C4-2B (cell line): ENCODE measurements around the gene SEBOX.

Experiments
- H3K27ac ChIP-seq: fragments of 450-650 bp; 2 replicates; pipeline ENCODE4 v1.5.1; 2017
- ZFX ChIP-seq: fragments of 450-650 bp; IDR thresholded peaks from 2 replicates; pipeline ENCODE4 v1.6.1; 2017
- TF ChIP-seq, protein P1 (sequence below): fragments of 450-650 bp; conservative IDR thresholded peaks from 2 replicates; pipeline ENCODE4 v1.5.1; 2017; ENCODE audit warnings: mild to moderate bottlenecking

SEBOX gene

GRCh38 chr17:28364665-28365363 is at the start of gene SEBOX:
TSS of gene SEBOX (minus strand) at chr17:28365199. CDS start at chr17:28365151, 48 bp downstream.
- no peak within 1 kb of the TSS for H3K27ac ChIP-seq
- TF ChIP-seq, protein P1, sequence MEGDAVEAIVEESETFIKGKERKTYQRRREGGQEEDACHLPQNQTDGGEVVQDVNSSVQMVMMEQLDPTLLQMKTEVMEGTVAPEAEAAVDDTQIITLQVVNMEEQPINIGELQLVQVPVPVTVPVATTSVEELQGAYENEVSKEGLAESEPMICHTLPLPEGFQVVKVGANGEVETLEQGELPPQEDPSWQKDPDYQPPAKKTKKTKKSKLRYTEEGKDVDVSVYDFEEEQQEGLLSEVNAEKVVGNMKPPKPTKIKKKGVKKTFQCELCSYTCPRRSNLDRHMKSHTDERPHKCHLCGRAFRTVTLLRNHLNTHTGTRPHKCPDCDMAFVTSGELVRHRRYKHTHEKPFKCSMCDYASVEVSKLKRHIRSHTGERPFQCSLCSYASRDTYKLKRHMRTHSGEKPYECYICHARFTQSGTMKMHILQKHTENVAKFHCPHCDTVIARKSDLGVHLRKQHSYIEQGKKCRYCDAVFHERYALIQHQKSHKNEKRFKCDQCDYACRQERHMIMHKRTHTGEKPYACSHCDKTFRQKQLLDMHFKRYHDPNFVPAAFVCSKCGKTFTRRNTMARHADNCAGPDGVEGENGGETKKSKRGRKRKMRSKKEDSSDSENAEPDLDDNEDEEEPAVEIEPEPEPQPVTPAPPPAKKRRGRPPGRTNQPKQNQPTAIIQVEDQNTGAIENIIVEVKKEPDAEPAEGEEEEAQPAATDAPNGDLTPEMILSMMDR: no peak
- no peak for TF ChIP-seq ZFX

- TF ChIP-seq, protein P1: peak; percentile 11
- no peak for TF ChIP-seq ZFX
- H3K27ac ChIP-seq: no peak overlapping the region
Measured at GRCh38 chr17:28413804-28414203, 48.8 kb upstream of the SEBOX start.

- H3K27ac ChIP-seq: no peak overlapping the region
- TF ChIP-seq, protein P1: no peak
- no peak for TF ChIP-seq ZFX
Measured at GRCh38 chr17:28412099-28412498, 47.1 kb upstream of the SEBOX start.

DNA sequence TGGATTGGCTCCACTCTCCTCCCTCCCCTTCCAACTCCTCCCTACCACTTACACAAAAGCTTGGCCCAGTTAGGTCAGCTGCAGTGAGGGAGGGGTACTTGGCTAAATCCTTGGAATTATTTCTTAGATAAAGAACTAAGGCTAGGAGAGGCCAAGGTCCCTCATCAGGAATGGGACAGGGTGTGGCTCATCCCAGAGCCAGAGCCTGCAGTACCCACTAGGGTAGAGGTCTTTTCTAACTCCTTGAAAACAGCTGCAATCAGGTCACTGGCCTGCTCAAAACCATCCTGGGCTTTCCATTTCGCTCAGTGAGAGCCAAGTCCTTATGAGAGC is 42.9 kb upstream of the SEBOX start:
- TF ChIP-seq, protein P1: no peak
- no peak for TF ChIP-seq ZFX
- no peak overlapping the region for H3K27ac ChIP-seq

GRCh38 chr17:28407130-28407973 is 42.4 kb upstream of the SEBOX start:
- TF ChIP-seq, protein P1: no peak
- no peak for TF ChIP-seq ZFX
- H3K27ac ChIP-seq: no peak overlapping the region

DNA sequence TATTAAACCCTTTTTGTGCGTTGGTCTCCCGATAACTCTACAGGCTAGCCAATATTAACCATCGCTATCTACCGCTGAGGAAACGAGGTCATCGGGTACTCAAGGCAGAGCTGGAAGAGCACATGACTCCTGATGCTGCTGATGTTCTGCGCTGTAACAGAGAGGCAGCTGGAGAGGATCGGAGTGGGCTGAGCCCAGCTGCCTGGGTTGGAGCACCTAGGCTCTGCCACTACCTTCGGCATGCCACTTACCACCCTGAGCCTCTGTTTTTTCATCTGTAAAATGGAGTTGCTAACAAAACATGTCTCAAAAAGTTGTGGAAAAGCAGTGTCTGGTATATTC is 41.4 kb upstream of the SEBOX start:
- no peak for TF ChIP-seq ZFX
- TF ChIP-seq, protein P1: no peak
- peak overlapping the region; percentile 83 for H3K27ac ChIP-seq
